IMR-90 (cell line): ENCODE measurements around the gene ITGA5. TPM values are rescaled to one million over a fixed set of nuclear protein-coding genes. Genes with fewer than 3 reads are reported as not detected.

ENCODE experiments used
- ATAC-seq: fragments of 200-7000 bp; cut with Tn5 transposase; 2 replicates; pipeline ENCODE4 v1.9.1; 2020; ENCODE audit warnings: low read depth, mild to moderate bottlenecking, moderate library complexity
- BruUV-seq: library from RNA; stranded (reverse); fragments of 400-500 nt; replicated peaks from 2 replicates; lab custom pipeline; 2021; lab: Mats Ljungman, UMichigan
- CTCF ChIA-PET: fragments of 300-600 bp; formaldehyde crosslinking; extraction: SDS; loops from one replicate; lab custom pipeline; 2021; ENCODE audit warnings: antibody characterized with exemption; lab: Yijun Ruan, JAX
- POLR2A ChIA-PET: fragments of 300-600 bp; sonication (Branson Sonifier 250); formaldehyde crosslinking; loops from one replicate; lab custom pipeline; 2022; ENCODE audit warnings: antibody characterized with exemption; ENCODE audit not compliant: unreplicated experiment; lab: Charles Lee
- DNase-seq: peaks from one replicate; pipeline ENCODE4 v3.0.0; 2013
- H2AFZ ChIP-seq: replicated peaks from 2 replicates; pipeline ENCODE3; 2013; ENCODE audit warnings: low read length, mild to moderate bottlenecking; ENCODE audit not compliant: poor library complexity
- H2AK5ac ChIP-seq: 2 replicates; pipeline ENCODE4 v1.6.1; 2013; ENCODE audit warnings: low read depth, low read length, inconsistent platforms
- H2AK9ac ChIP-seq: replicated peaks from 2 replicates; pipeline ENCODE3; 2013; ENCODE audit warnings: mild to moderate bottlenecking, low read depth, low read length, moderate library complexity; ENCODE audit not compliant: poor library complexity
- H2BK120ac ChIP-seq: 2 replicates; pipeline ENCODE4 v1.6.1; 2013; ENCODE audit warnings: low read depth, low read length, inconsistent platforms
- H2BK15ac ChIP-seq: 3 replicates; pipeline ENCODE4 v1.6.1; 2013; ENCODE audit warnings: low read depth, low read length, inconsistent platforms
- H2BK20ac ChIP-seq: 2 replicates; pipeline ENCODE4 v1.6.1; 2013; ENCODE audit warnings: low read depth, mild to moderate bottlenecking, inconsistent platforms, low read length, moderate library complexity
- H2BK5ac ChIP-seq: 2 replicates; pipeline ENCODE4 v1.6.1; 2013; ENCODE audit warnings: mild to moderate bottlenecking, low read depth, low read length, inconsistent platforms; ENCODE audit not compliant: poor library complexity, severe bottlenecking
- H3K14ac ChIP-seq: replicated peaks from 2 replicates; pipeline ENCODE4 v1.6.1; 2013; ENCODE audit warnings: low read depth, low read length, inconsistent platforms
- H3K18ac ChIP-seq: 2 replicates; pipeline ENCODE4 v1.6.1; 2013; ENCODE audit warnings: low read depth, low read length, control low read depth
- H3K23ac ChIP-seq: 2 replicates; pipeline ENCODE4 v1.6.1; 2013; ENCODE audit warnings: low read depth, low read length, inconsistent platforms
- H3K27ac ChIP-seq: 2 replicates; pipeline ENCODE4 v1.5.1; 2013; ENCODE audit warnings: mild to moderate bottlenecking, control low read depth, low read length; ENCODE audit not compliant: insufficient read depth
- H3K27me3 ChIP-seq: 2 replicates; pipeline ENCODE4 v1.6.1; 2013; ENCODE audit warnings: low read length; ENCODE audit not compliant: control insufficient read depth, insufficient read depth
- H3K36me3 ChIP-seq: 2 replicates; pipeline ENCODE4 v1.6.1; 2013; ENCODE audit warnings: low read length, mixed read lengths; ENCODE audit not compliant: control insufficient read depth, insufficient read depth
- H3K4ac ChIP-seq: 2 replicates; pipeline ENCODE4 v1.6.1; 2013; ENCODE audit warnings: low read depth, low read length, inconsistent platforms
- H3K4me1 ChIP-seq: 2 replicates; pipeline ENCODE4 v1.6.1; 2013; ENCODE audit warnings: low read length, mixed read lengths; ENCODE audit not compliant: control insufficient read depth, insufficient read depth
- H3K4me2 ChIP-seq: 2 replicates; pipeline ENCODE4 v1.6.1; 2013; ENCODE audit warnings: low read depth, mild to moderate bottlenecking, control low read depth, low read length, moderate library complexity
- H3K4me3 ChIP-seq: 2 replicates; pipeline ENCODE4 v1.5.1; 2013; ENCODE audit warnings: low read depth, mild to moderate bottlenecking, control low read depth, low read length, moderate library complexity; ENCODE audit not compliant: insufficient read depth
- H3K56ac ChIP-seq: 2 replicates; pipeline ENCODE4 v1.6.1; 2013; ENCODE audit warnings: low read length, inconsistent platforms; ENCODE audit not compliant: insufficient read depth; ENCODE audit errors: extremely low read depth
- H3K79me1 ChIP-seq, 2 experiments: 2 replicates each; pipeline ENCODE4 v1.6.1; 2013; ENCODE audit warnings: low read length in 2 of 2, inconsistent platforms in 1 of 2, low read depth in 1 of 2
- H3K9ac ChIP-seq: 2 replicates; pipeline ENCODE4 v1.6.1; 2013; ENCODE audit warnings: low read depth, low read length, control low read depth
- H3K9me1 ChIP-seq: 2 replicates; pipeline ENCODE4 v1.6.1; 2013; ENCODE audit warnings: low read length, inconsistent platforms; ENCODE audit not compliant: insufficient read depth
- H3K9me3 ChIP-seq: 2 replicates; pipeline ENCODE4 v1.6.1; 2013; ENCODE audit warnings: low read length; ENCODE audit not compliant: control insufficient read depth, insufficient read depth
- H4K20me1 ChIP-seq: 2 replicates; pipeline ENCODE4 v1.6.1; 2013; ENCODE audit warnings: low read length, inconsistent platforms; ENCODE audit not compliant: insufficient read depth
- H4K5ac ChIP-seq: 2 replicates; pipeline ENCODE4 v1.6.1; 2013; ENCODE audit warnings: mild to moderate bottlenecking, low read depth, low read length, control low read depth
- H4K8ac ChIP-seq, 2 experiments: 2 replicates each; pipeline ENCODE4 v1.6.1; 2013; ENCODE audit warnings: low read depth in 2 of 2, low read length in 2 of 2, control low read depth in 1 of 2, inconsistent platforms in 1 of 2
- H4K91ac ChIP-seq: 2 replicates; pipeline ENCODE4 v1.6.1; 2013; ENCODE audit warnings: low read depth, low read length, inconsistent platforms; ENCODE audit not compliant: insufficient read depth
- BHLHE40 ChIP-seq: fragments of 150-350 bp; IDR thresholded peaks from 2 replicates; pipeline ENCODE4 v1.6.1; 2016; ENCODE audit warnings: mild to moderate bottlenecking, low read depth, low read length
- CEBPB ChIP-seq: IDR thresholded peaks from 2 replicates; pipeline ENCODE4 v1.6.1; 2012; ENCODE audit warnings: low read depth, low read length, improper control_type of control experiment
- CHD1 ChIP-seq: IDR thresholded peaks from 2 replicates; pipeline ENCODE4 v1.6.1; 2012; ENCODE audit warnings: low read depth, low read length, improper control_type of control experiment
- FOS ChIP-seq: fragments of 150-350 bp; IDR thresholded peaks from 2 replicates; pipeline ENCODE4 v1.6.1; 2016; ENCODE audit warnings: low read depth, low read length
- MAFK ChIP-seq: IDR thresholded peaks from 2 replicates; pipeline ENCODE4 v1.6.1; 2012; ENCODE audit warnings: low read depth, low read length, improper control_type of control experiment
- MAZ ChIP-seq: IDR thresholded peaks from 2 replicates; pipeline ENCODE4 v1.6.1; 2012; ENCODE audit warnings: low read depth, mild to moderate bottlenecking, low read length, improper control_type of control experiment, moderate library complexity, borderline replicate concordance
- MXI1 ChIP-seq: IDR thresholded peaks from 2 replicates; pipeline ENCODE4 v1.6.1; 2012; ENCODE audit warnings: low read depth, mild to moderate bottlenecking, low read length, moderate library complexity, borderline replicate concordance
- NFE2L2 ChIP-seq: fragments of 150-350 bp; IDR thresholded peaks from 2 replicates; pipeline ENCODE4 v1.6.1; 2016; ENCODE audit warnings: low read depth, mild to moderate bottlenecking, low read length
- POLR2A ChIP-seq: IDR thresholded peaks from 2 replicates; pipeline ENCODE4 v1.6.1; 2012; ENCODE audit warnings: mild to moderate bottlenecking, low read depth, low read length
- RAD21 ChIP-seq: IDR thresholded peaks from 2 replicates; pipeline ENCODE4 v1.6.1; 2012; ENCODE audit warnings: low read length, improper control_type of control experiment
- RCOR1 ChIP-seq: IDR thresholded peaks from 2 replicates; pipeline ENCODE4 v1.6.1; 2012; ENCODE audit warnings: mild to moderate bottlenecking, low read length, improper control_type of control experiment; ENCODE audit not compliant: insufficient replicate concordance
- RFX5 ChIP-seq: IDR thresholded peaks from 2 replicates; pipeline ENCODE4 v1.8.0; 2012; ENCODE audit warnings: low read depth, mild to moderate bottlenecking, low read length, moderate library complexity
- SMC3 ChIP-seq: fragments of 150-350 bp; IDR thresholded peaks from 2 replicates; pipeline ENCODE4 v1.6.1; 2016; ENCODE audit warnings: low read depth, mild to moderate bottlenecking, antibody characterized with exemption, low read length, moderate library complexity
- WGBS, 2 experiments: methylation state at CpG; one replicate each; pipeline versions ENCODE4 v1.1.5 to v1.1.7; 2013; ENCODE audit warnings: missing lambda C conversion rate in 2 of 2; ENCODE audit not compliant: insufficient read length in 1 of 2; ENCODE audit errors: extremely low coverage in 2 of 2; 5-methylcytosine and 5-hydroxymethylcytosine counted together
- dilution Hi-C: fragments of 300-500 bp; cut with HindIII; formaldehyde crosslinking; loops from one replicate; pipeline ENCODE4 v1.14.3; 2018; ENCODE audit warnings: low sequenced_read_pairs; ENCODE audit not compliant: unreplicated experiment
- in situ Hi-C: fragments of 300-500 bp; cut with MboI; formaldehyde crosslinking; loops from 3 replicates; pipeline ENCODE4 v1.14.3; 2019; ENCODE audit warnings: low sequenced_read_pairs, inconsistent platforms, mixed read lengths
- intact Hi-C: fragments of 100-400 bp; cut with micrococcal nuclease; formaldehyde crosslinking; loops from 2 replicates; pipeline ENCODE4 v1.10.0; 2022
- polyA plus RNA-seq, 3 experiments: library from polyadenylated mRNA; depleted of rRNA; stranded (reverse); fragments of >200 nt; gene quantifications; 2 replicates each; pipeline ENCODE4 v1.2.3, GENCODE V29; 2012; ENCODE audit warnings: low replicate concordance in 1 of 3
- total RNA-seq: library from RNA; depleted of rRNA; stranded (reverse); fragments of >200 nt; gene quantifications from 2 replicates; pipeline ENCODE4 v1.2.3, GENCODE V29; 2012
- TF ChIP-seq, protein P1 (sequence below): conservative IDR thresholded peaks from 2 replicates; pipeline ENCODE4 v1.5.1; 2012; ENCODE audit warnings: mild to moderate bottlenecking, low read depth, low read length, improper control_type of control experiment
- TF ChIP-seq, protein P2 (sequence below): fragments of 150-350 bp; IDR thresholded peaks from 2 replicates; pipeline ENCODE4 v1.6.1; 2016; ENCODE audit warnings: low read depth, mild to moderate bottlenecking, low read length, moderate library complexity, borderline replicate concordance
- TF ChIP-seq, protein P3 (sequence below): fragments of 150-350 bp; IDR thresholded peaks from 2 replicates; pipeline ENCODE4 v1.6.1; 2017; ENCODE audit warnings: mild to moderate bottlenecking, antibody characterized with exemption, low read length, low read depth

ITGA5 gene
- total and polyA plus RNA-seq, 2 of the 4 experiments (the other 2 are of a cell fraction) = 159 to 259 TPM

DNA sequence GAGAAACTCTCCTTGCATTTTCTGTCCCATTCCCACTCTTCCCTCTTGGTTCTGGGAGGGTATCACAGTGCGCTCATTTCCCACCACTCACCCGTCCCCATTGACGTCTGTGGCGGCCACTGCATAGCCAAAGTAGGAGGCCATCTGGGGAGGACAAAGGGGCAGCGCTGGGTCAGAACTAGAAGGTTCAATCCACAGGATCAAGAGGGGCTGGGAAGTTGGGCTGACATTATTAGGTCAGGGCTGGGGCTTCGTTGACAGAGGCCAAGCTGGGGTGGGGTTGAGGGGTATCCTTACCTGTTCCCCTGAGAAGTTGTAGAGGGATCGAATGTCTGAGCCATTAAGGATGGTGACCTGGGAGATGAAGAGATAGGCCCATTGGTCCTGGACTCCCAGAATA, 13.5 kb downstream of the ITGA5 start:
- no TSS peak for BruUV-seq
- POLR2A ChIA-PET = no interaction called here

More for the DNA sequence above, 13.5 kb downstream of the ITGA5 start:
- H3K4ac ChIP-seq = no peak overlapping the region
- dilution Hi-C loops = no loop called here
- H3K4me2 ChIP-seq = no peak overlapping the region
- no peak overlapping the region for H2AK5ac ChIP-seq
- no peak overlapping the region for H3K27ac ChIP-seq
- H3K27me3 ChIP-seq = no peaks in the 10 kb centered on the region
- H3K56ac ChIP-seq = no peak overlapping the region
- no peak overlapping the region for H3K14ac ChIP-seq
- H3K9ac ChIP-seq = no peak overlapping the region
- ATAC-seq (no peak), DNase-seq (no peak)
- no peaks in the 10 kb centered on the region for H3K9me3 ChIP-seq
- H2BK15ac ChIP-seq = no peak overlapping the region
- H3K23ac ChIP-seq = no peak overlapping the region
- H2AK9ac ChIP-seq = no peak overlapping the region
- no peaks in the 10 kb centered on the region for H3K9me1 ChIP-seq
- H2AFZ ChIP-seq = no peak overlapping the region
- intact Hi-C loops = no loop called here
- H3K4me3 ChIP-seq = no peak overlapping the region
- TF ChIP-seq, protein P1, sequence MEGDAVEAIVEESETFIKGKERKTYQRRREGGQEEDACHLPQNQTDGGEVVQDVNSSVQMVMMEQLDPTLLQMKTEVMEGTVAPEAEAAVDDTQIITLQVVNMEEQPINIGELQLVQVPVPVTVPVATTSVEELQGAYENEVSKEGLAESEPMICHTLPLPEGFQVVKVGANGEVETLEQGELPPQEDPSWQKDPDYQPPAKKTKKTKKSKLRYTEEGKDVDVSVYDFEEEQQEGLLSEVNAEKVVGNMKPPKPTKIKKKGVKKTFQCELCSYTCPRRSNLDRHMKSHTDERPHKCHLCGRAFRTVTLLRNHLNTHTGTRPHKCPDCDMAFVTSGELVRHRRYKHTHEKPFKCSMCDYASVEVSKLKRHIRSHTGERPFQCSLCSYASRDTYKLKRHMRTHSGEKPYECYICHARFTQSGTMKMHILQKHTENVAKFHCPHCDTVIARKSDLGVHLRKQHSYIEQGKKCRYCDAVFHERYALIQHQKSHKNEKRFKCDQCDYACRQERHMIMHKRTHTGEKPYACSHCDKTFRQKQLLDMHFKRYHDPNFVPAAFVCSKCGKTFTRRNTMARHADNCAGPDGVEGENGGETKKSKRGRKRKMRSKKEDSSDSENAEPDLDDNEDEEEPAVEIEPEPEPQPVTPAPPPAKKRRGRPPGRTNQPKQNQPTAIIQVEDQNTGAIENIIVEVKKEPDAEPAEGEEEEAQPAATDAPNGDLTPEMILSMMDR = no peak
- no peak for TF ChIP-seq CHD1
- TF ChIP-seq, protein P2, sequence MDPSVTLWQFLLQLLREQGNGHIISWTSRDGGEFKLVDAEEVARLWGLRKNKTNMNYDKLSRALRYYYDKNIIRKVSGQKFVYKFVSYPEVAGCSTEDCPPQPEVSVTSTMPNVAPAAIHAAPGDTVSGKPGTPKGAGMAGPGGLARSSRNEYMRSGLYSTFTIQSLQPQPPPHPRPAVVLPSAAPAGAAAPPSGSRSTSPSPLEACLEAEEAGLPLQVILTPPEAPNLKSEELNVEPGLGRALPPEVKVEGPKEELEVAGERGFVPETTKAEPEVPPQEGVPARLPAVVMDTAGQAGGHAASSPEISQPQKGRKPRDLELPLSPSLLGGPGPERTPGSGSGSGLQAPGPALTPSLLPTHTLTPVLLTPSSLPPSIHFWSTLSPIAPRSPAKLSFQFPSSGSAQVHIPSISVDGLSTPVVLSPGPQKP = no peak
- no peak for TF ChIP-seq RAD21
- no peak for TF ChIP-seq NFE2L2
- no peak for TF ChIP-seq BHLHE40
- TF ChIP-seq MXI1 = no peak
- TF ChIP-seq FOS = no peak
- no peak for TF ChIP-seq MAZ
- TF ChIP-seq RFX5 = no peak
- TF ChIP-seq POLR2A = no peak
- no peak for TF ChIP-seq MAFK
- no peak for TF ChIP-seq CEBPB
- TF ChIP-seq, protein P3, sequence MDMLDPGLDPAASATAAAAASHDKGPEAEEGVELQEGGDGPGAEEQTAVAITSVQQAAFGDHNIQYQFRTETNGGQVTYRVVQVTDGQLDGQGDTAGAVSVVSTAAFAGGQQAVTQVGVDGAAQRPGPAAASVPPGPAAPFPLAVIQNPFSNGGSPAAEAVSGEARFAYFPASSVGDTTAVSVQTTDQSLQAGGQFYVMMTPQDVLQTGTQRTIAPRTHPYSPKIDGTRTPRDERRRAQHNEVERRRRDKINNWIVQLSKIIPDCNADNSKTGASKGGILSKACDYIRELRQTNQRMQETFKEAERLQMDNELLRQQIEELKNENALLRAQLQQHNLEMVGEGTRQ = no peak
- TF ChIP-seq RCOR1 = no peak
- no peak for TF ChIP-seq SMC3
- in situ Hi-C loops = no loop called here
- H4K91ac ChIP-seq = no peak overlapping the region
- no peak overlapping the region for H2BK120ac ChIP-seq
- no peak overlapping the region for H3K18ac ChIP-seq
- no peak overlapping the region for H4K5ac ChIP-seq
- H4K8ac ChIP-seq = no peak overlapping the region
- H3K4me1 ChIP-seq = no peaks in the 10 kb centered on the region
- H3K79me1 ChIP-seq = peaks cover 55 to 83% of the 10 kb centered on the region in 2 experiments
- H4K20me1 ChIP-seq = peaks cover 49% of the 10 kb centered on the region
- no peak overlapping the region for H2BK20ac ChIP-seq
- H2BK5ac ChIP-seq = no peak overlapping the region
- 100% methylated on average over 2 of the region's 7 CpGs; no CpG with 5 or more reads in 1 of the 2 experiments for WGBS, 2 experiments
- H3K36me3 ChIP-seq = peaks cover 85% of the 10 kb centered on the region
- CTCF ChIA-PET = interaction anchor here (0.6 to 1.5 kb wide), 2 partner anchors 26 to 196 kb away, joined by 3 to 5 read pairs; no protein-coding TSS in a partner anchor
